IMR-90 (cell line): ENCODE measurements around the gene CDC7. TPM values are rescaled to one million over a fixed set of nuclear protein-coding genes. Genes with fewer than 3 reads are reported as not detected.

Source experiments
- ATAC-seq: fragments of 200-7000 bp; cut with Tn5 transposase; 2 replicates; pipeline ENCODE4 v1.9.1; 2020; ENCODE audit warnings: low read depth, mild to moderate bottlenecking, moderate library complexity
- BruUV-seq: library from RNA; stranded (reverse); fragments of 400-500 nt; replicated peaks from 2 replicates; lab custom pipeline; 2021; lab: Mats Ljungman, UMichigan
- CTCF ChIA-PET: fragments of 300-600 bp; formaldehyde crosslinking; extraction: SDS; loops from one replicate; lab custom pipeline; 2021; ENCODE audit warnings: antibody characterized with exemption; lab: Yijun Ruan, JAX
- POLR2A ChIA-PET: fragments of 300-600 bp; sonication (Branson Sonifier 250); formaldehyde crosslinking; loops from one replicate; lab custom pipeline; 2022; ENCODE audit warnings: antibody characterized with exemption; ENCODE audit not compliant: unreplicated experiment; lab: Charles Lee
- DNase-seq: peaks from one replicate; pipeline ENCODE4 v3.0.0; 2013
- H2AFZ ChIP-seq: replicated peaks from 2 replicates; pipeline ENCODE3; 2013; ENCODE audit warnings: low read length, mild to moderate bottlenecking; ENCODE audit not compliant: poor library complexity
- H2AK5ac ChIP-seq: 2 replicates; pipeline ENCODE4 v1.6.1; 2013; ENCODE audit warnings: low read depth, low read length, inconsistent platforms
- H2AK9ac ChIP-seq: replicated peaks from 2 replicates; pipeline ENCODE3; 2013; ENCODE audit warnings: mild to moderate bottlenecking, low read depth, low read length, moderate library complexity; ENCODE audit not compliant: poor library complexity
- H2BK120ac ChIP-seq: 2 replicates; pipeline ENCODE4 v1.6.1; 2013; ENCODE audit warnings: low read depth, low read length, inconsistent platforms
- H2BK15ac ChIP-seq: 3 replicates; pipeline ENCODE4 v1.6.1; 2013; ENCODE audit warnings: low read depth, low read length, inconsistent platforms
- H2BK20ac ChIP-seq: 2 replicates; pipeline ENCODE4 v1.6.1; 2013; ENCODE audit warnings: low read depth, mild to moderate bottlenecking, inconsistent platforms, low read length, moderate library complexity
- H2BK5ac ChIP-seq: 2 replicates; pipeline ENCODE4 v1.6.1; 2013; ENCODE audit warnings: mild to moderate bottlenecking, low read depth, low read length, inconsistent platforms; ENCODE audit not compliant: poor library complexity, severe bottlenecking
- H3K14ac ChIP-seq: replicated peaks from 2 replicates; pipeline ENCODE4 v1.6.1; 2013; ENCODE audit warnings: low read depth, low read length, inconsistent platforms
- H3K18ac ChIP-seq: 2 replicates; pipeline ENCODE4 v1.6.1; 2013; ENCODE audit warnings: low read depth, low read length, control low read depth
- H3K23ac ChIP-seq: 2 replicates; pipeline ENCODE4 v1.6.1; 2013; ENCODE audit warnings: low read depth, low read length, inconsistent platforms
- H3K27ac ChIP-seq: 2 replicates; pipeline ENCODE4 v1.5.1; 2013; ENCODE audit warnings: mild to moderate bottlenecking, control low read depth, low read length; ENCODE audit not compliant: insufficient read depth
- H3K27me3 ChIP-seq: 2 replicates; pipeline ENCODE4 v1.6.1; 2013; ENCODE audit warnings: low read length; ENCODE audit not compliant: control insufficient read depth, insufficient read depth
- H3K36me3 ChIP-seq: 2 replicates; pipeline ENCODE4 v1.6.1; 2013; ENCODE audit warnings: low read length, mixed read lengths; ENCODE audit not compliant: control insufficient read depth, insufficient read depth
- H3K4ac ChIP-seq: 2 replicates; pipeline ENCODE4 v1.6.1; 2013; ENCODE audit warnings: low read depth, low read length, inconsistent platforms
- H3K4me1 ChIP-seq: 2 replicates; pipeline ENCODE4 v1.6.1; 2013; ENCODE audit warnings: low read length, mixed read lengths; ENCODE audit not compliant: control insufficient read depth, insufficient read depth
- H3K4me2 ChIP-seq: 2 replicates; pipeline ENCODE4 v1.6.1; 2013; ENCODE audit warnings: low read depth, mild to moderate bottlenecking, control low read depth, low read length, moderate library complexity
- H3K4me3 ChIP-seq: 2 replicates; pipeline ENCODE4 v1.5.1; 2013; ENCODE audit warnings: low read depth, mild to moderate bottlenecking, control low read depth, low read length, moderate library complexity; ENCODE audit not compliant: insufficient read depth
- H3K56ac ChIP-seq: 2 replicates; pipeline ENCODE4 v1.6.1; 2013; ENCODE audit warnings: low read length, inconsistent platforms; ENCODE audit not compliant: insufficient read depth; ENCODE audit errors: extremely low read depth
- H3K79me1 ChIP-seq, 2 experiments: 2 replicates each; pipeline ENCODE4 v1.6.1; 2013; ENCODE audit warnings: low read length in 2 of 2, inconsistent platforms in 1 of 2, low read depth in 1 of 2
- H3K9ac ChIP-seq: 2 replicates; pipeline ENCODE4 v1.6.1; 2013; ENCODE audit warnings: low read depth, low read length, control low read depth
- H3K9me1 ChIP-seq: 2 replicates; pipeline ENCODE4 v1.6.1; 2013; ENCODE audit warnings: low read length, inconsistent platforms; ENCODE audit not compliant: insufficient read depth
- H3K9me3 ChIP-seq: 2 replicates; pipeline ENCODE4 v1.6.1; 2013; ENCODE audit warnings: low read length; ENCODE audit not compliant: control insufficient read depth, insufficient read depth
- H4K20me1 ChIP-seq: 2 replicates; pipeline ENCODE4 v1.6.1; 2013; ENCODE audit warnings: low read length, inconsistent platforms; ENCODE audit not compliant: insufficient read depth
- H4K5ac ChIP-seq: 2 replicates; pipeline ENCODE4 v1.6.1; 2013; ENCODE audit warnings: mild to moderate bottlenecking, low read depth, low read length, control low read depth
- H4K8ac ChIP-seq, 2 experiments: 2 replicates each; pipeline ENCODE4 v1.6.1; 2013; ENCODE audit warnings: low read depth in 2 of 2, low read length in 2 of 2, control low read depth in 1 of 2, inconsistent platforms in 1 of 2
- H4K91ac ChIP-seq: 2 replicates; pipeline ENCODE4 v1.6.1; 2013; ENCODE audit warnings: low read depth, low read length, inconsistent platforms; ENCODE audit not compliant: insufficient read depth
- CEBPB ChIP-seq: IDR thresholded peaks from 2 replicates; pipeline ENCODE4 v1.6.1; 2012; ENCODE audit warnings: low read depth, low read length, improper control_type of control experiment
- FOS ChIP-seq: fragments of 150-350 bp; IDR thresholded peaks from 2 replicates; pipeline ENCODE4 v1.6.1; 2016; ENCODE audit warnings: low read depth, low read length
- POLR2A ChIP-seq: IDR thresholded peaks from 2 replicates; pipeline ENCODE4 v1.6.1; 2012; ENCODE audit warnings: mild to moderate bottlenecking, low read depth, low read length
- RCOR1 ChIP-seq: IDR thresholded peaks from 2 replicates; pipeline ENCODE4 v1.6.1; 2012; ENCODE audit warnings: mild to moderate bottlenecking, low read length, improper control_type of control experiment; ENCODE audit not compliant: insufficient replicate concordance
- WGBS, 2 experiments: methylation state at CpG; one replicate each; pipeline versions ENCODE4 v1.1.5 to v1.1.7; 2013; ENCODE audit warnings: missing lambda C conversion rate in 2 of 2; ENCODE audit not compliant: insufficient read length in 1 of 2; ENCODE audit errors: extremely low coverage in 2 of 2; 5-methylcytosine and 5-hydroxymethylcytosine counted together
- dilution Hi-C: fragments of 300-500 bp; cut with HindIII; formaldehyde crosslinking; loops from one replicate; pipeline ENCODE4 v1.14.3; 2018; ENCODE audit warnings: low sequenced_read_pairs; ENCODE audit not compliant: unreplicated experiment
- in situ Hi-C: fragments of 300-500 bp; cut with MboI; formaldehyde crosslinking; loops from 3 replicates; pipeline ENCODE4 v1.14.3; 2019; ENCODE audit warnings: low sequenced_read_pairs, inconsistent platforms, mixed read lengths
- intact Hi-C: fragments of 100-400 bp; cut with micrococcal nuclease; formaldehyde crosslinking; loops from 2 replicates; pipeline ENCODE4 v1.10.0; 2022
- polyA plus RNA-seq, 3 experiments: library from polyadenylated mRNA; depleted of rRNA; stranded (reverse); fragments of >200 nt; gene quantifications; 2 replicates each; pipeline ENCODE4 v1.2.3, GENCODE V29; 2012; ENCODE audit warnings: low replicate concordance in 1 of 3
- total RNA-seq: library from RNA; depleted of rRNA; stranded (reverse); fragments of >200 nt; gene quantifications from 2 replicates; pipeline ENCODE4 v1.2.3, GENCODE V29; 2012
- TF ChIP-seq, protein P1 (sequence below): fragments of 150-350 bp; IDR thresholded peaks from 2 replicates; pipeline ENCODE4 v1.6.1; 2017; ENCODE audit warnings: mild to moderate bottlenecking, antibody characterized with exemption, low read length, low read depth

The CDC7 gene
- total and polyA plus RNA-seq, 2 of the 4 experiments (the other 2 are of a cell fraction) = 4.3 to 4.7 TPM

DNA sequence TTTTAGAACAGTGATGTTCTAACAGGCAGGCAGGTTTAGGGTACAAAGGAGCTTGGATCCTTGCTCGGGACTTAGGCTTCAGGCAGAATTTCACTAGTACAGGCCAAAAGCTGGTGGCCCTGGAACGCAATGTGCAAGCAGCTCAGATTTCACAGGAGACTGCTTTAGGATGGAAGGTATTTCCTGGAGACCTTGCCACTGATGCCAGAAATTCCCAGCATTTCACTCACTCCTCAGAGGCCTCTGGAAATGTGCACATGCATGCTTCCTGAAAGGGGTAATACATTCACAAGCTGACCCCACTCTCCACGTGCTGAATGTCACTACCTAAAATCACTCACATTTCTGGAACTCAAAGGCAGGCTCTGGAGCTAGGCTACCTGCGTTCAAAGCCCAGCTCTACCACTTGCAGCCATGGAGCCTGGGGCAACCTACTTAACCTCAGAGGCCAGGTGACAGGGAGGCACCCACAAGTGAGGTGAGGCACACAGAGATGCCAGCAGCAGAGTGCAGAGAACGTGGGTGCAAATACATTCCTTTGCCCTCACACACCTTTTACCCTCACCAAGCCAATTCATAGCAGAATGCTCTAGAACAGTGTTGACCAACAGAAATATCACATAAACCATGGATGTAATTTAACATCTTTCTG is 56.5 kb downstream of the CDC7 start:
- H3K4me2 ChIP-seq = no peak overlapping the region
- H3K9me1 ChIP-seq = peaks cover 20% of the 10 kb centered on the region
- ATAC-seq (no peak), DNase-seq (peak; percentile 30)
- H4K8ac ChIP-seq = peak overlapping the region in 1 of 2 experiments; percentile 62; a peak in 3 of 4 replicates
- H3K14ac ChIP-seq = 0 out of 2 replicates have a peak overlapping the region, but pooled peaks have one; percentile 33
- BruUV-seq = no TSS peak
- H2AFZ ChIP-seq = peak overlapping the region; percentile 55
- H3K27me3 ChIP-seq = no peaks in the 10 kb centered on the region
- WGBS, 2 experiments = 83% methylated on average over 5 of the region's 5 CpGs; no CpG with 5 or more reads in 1 of the 2 experiments
- H3K27ac ChIP-seq = no peak overlapping the region
- H3K56ac ChIP-seq = no peak overlapping the region
- no peak overlapping the region for H3K9ac ChIP-seq
- dilution Hi-C loops = no loop called here
- no peaks in the 10 kb centered on the region for H4K20me1 ChIP-seq
- no peak overlapping the region; the same call in 1 of the 2 replicates for H2BK20ac ChIP-seq
- no peak overlapping the region for H3K23ac ChIP-seq
- H3K4me1 ChIP-seq = peaks cover 16% of the 10 kb centered on the region
- ChIA-PET CTCF (no interaction called here), POLR2A (no interaction called here)
- TF ChIP-seq, protein P1, sequence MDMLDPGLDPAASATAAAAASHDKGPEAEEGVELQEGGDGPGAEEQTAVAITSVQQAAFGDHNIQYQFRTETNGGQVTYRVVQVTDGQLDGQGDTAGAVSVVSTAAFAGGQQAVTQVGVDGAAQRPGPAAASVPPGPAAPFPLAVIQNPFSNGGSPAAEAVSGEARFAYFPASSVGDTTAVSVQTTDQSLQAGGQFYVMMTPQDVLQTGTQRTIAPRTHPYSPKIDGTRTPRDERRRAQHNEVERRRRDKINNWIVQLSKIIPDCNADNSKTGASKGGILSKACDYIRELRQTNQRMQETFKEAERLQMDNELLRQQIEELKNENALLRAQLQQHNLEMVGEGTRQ = no peak
- TF ChIP-seq FOS (no peak), POLR2A (no peak), RCOR1 (no peak), CEBPB (no peak)
- H3K9me3 ChIP-seq = no peaks in the 10 kb centered on the region
- no peak overlapping the region for H3K4me3 ChIP-seq
- peak overlapping the region; percentile 46 for H3K18ac ChIP-seq
- no peak overlapping the region for H2AK9ac ChIP-seq
- H2BK120ac ChIP-seq = peak overlapping the region; percentile 27
- H4K91ac ChIP-seq = peak overlapping the region; percentile 42; the same call in 1 of the 2 replicates
- H4K5ac ChIP-seq = peak overlapping the region; percentile 58
- H3K79me1 ChIP-seq = no peaks in the 10 kb centered on the region
- peak overlapping the region; percentile 40; the same call in 2 of the 3 replicates for H2BK15ac ChIP-seq
- H2BK5ac ChIP-seq = peak overlapping the region; percentile 22
- peak overlapping the region; percentile 47 for H3K4ac ChIP-seq
- intact Hi-C loops = no loop called here
- H3K36me3 ChIP-seq = no peaks in the 10 kb centered on the region
- H2AK5ac ChIP-seq = peak overlapping the region; percentile 40
- in situ Hi-C loops = no loop called here
